ENCODE results near the gene LHFPL6.

LHFPL6 gene

DNA sequence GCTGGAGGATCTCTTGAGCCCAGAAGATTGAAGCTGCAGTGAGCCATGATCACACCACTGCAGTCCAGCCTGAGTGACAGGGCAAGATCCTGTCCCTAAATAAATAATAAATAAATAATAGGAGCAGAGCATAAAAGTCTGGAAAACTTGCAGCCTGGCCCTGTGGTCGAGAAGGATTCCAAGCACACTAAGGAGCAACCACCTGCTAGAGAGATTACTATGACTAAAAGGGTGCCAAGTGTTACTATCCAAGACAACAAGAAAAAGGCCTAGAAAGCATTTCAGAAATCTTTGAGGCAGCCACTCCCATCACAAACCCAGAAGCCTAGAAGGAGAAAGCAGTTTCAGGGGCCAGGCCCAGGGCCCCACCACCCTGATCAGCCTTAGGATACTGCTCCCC lies 46.1 kb downstream of the LHFPL6 start:
- no peaks in the 10 kb centered on the region for H3K27me3 Mint-ChIP-seq (ENCODE audit: low read depth)
- H3K4me3 Mint-ChIP-seq: no peak overlapping the region
- no peaks in the 10 kb centered on the region for H3K4me1 Mint-ChIP-seq (ENCODE audit: low read depth)
- no peak for DNase-seq (ENCODE audit: low spot score)
- no peaks in the 10 kb centered on the region for H3K9me3 Mint-ChIP-seq
- H3K36me3 Mint-ChIP-seq (ENCODE audit: low read depth): no peaks in the 10 kb centered on the region
- H3K27ac Mint-ChIP-seq: no peak overlapping the region

DNA sequence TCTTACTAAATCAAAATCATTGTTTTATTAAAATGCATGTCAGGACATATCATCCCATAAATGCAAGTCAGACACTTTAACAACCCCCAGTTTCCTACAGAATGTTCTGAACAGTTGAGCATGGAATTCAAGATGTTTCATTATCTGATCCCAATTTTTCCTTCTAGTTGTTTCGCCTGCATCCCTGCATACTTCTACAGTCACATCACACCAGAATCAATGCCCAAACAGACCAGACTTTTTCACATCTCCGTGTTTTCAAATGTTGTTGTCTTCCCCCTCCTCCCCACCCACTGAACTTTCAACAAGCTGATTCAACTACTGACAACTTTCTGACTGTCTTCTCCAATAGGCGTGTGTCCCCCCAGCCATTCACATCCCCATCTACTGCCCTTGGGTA lies 48.6 kb downstream of the LHFPL6 start:
- H3K27me3 Mint-ChIP-seq (ENCODE audit: low read depth): no peaks in the 10 kb centered on the region
- H3K9me3 Mint-ChIP-seq: no peaks in the 10 kb centered on the region
- H3K36me3 Mint-ChIP-seq (ENCODE audit: low read depth): no peaks in the 10 kb centered on the region
- no peak overlapping the region for H3K27ac Mint-ChIP-seq
- no peak for DNase-seq (ENCODE audit: low spot score)
- H3K4me3 Mint-ChIP-seq: no peak overlapping the region
- no peaks in the 10 kb centered on the region for H3K4me1 Mint-ChIP-seq (ENCODE audit: low read depth)

DNA sequence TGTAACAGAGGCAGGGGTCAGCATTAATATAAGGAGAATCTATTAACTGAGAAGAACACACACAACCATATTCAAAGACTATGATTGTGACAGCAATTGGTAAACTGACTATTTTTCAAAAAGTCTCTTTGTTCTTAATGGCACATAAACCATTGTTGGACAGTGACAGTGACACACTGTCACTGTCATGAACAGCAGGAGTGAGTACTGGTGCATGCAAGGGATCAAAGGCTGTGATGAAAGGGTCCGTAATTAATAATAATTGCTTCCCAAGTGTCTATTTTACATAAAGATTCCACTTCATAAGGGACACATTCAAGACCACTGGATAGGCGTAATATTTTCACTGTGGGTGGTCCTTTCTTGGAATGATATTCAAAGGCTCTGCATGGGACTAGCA lies 50.7 kb downstream of the LHFPL6 start:
- Mint-ChIP-seq H3K36me3 (ENCODE audit: low read depth) (no peaks in the 10 kb centered on the region), H3K27me3 (ENCODE audit: low read depth) (no peaks in the 10 kb centered on the region), H3K4me3 (no peak overlapping the region), H3K27ac (no peak overlapping the region), H3K4me1 (ENCODE audit: low read depth) (no peaks in the 10 kb centered on the region), H3K9me3 (no peaks in the 10 kb centered on the region)
- DNase-seq (ENCODE audit: low spot score): no peak

DNA sequence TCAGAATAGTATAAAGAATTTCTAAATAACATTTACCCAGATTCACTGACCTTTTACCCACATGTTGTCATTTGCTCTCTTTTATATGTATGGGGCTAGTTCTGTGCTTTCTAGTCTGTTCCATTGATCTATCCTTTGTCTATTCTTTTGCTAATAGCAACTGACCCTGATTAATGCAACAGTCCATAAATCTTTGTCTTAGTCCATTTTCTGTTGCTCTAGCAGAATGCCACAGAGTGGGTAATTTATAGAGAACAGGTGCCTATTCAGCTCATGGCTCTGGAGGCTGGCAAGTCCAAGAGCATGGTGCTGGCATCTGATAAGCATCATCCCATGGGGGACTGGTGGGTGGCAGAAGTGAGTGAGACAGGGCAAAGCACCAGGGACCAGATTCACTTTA lies 52.1 kb downstream of the LHFPL6 start:
- Mint-ChIP-seq H3K36me3 (ENCODE audit: low read depth) (no peaks in the 10 kb centered on the region), H3K4me3 (no peak overlapping the region), H3K4me1 (ENCODE audit: low read depth) (no peaks in the 10 kb centered on the region), H3K9me3 (no peaks in the 10 kb centered on the region), H3K27ac (no peak overlapping the region), H3K27me3 (ENCODE audit: low read depth) (peaks cover 3% of the 10 kb centered on the region)
- no peak for DNase-seq (ENCODE audit: low spot score)

DNA sequence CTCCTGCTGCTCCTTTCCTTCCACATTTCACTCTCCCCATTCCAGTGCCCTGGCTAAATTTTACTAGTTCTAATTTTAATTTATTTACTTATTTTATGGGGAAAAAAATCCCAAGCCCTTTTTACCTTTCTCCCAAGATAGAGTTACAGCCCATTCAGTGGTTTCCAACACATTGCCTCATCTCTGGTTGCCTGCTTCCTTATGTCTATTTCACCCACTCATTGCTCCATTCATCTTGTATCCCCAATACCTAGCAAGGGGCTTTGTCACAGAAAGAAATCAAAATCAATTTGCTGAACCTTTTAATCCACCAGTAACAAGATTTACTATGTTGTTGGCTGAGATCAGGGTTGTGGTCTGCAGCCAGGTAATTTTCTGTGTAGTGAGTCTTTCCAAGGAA lies 55.9 kb downstream of the LHFPL6 start:
- H3K4me3 Mint-ChIP-seq: no peak overlapping the region
- H3K27ac Mint-ChIP-seq: no peak overlapping the region
- no peak for DNase-seq (ENCODE audit: low spot score)
- H3K36me3 Mint-ChIP-seq (ENCODE audit: low read depth): no peaks in the 10 kb centered on the region
- H3K9me3 Mint-ChIP-seq: no peaks in the 10 kb centered on the region
- no peaks in the 10 kb centered on the region for H3K4me1 Mint-ChIP-seq (ENCODE audit: low read depth)
- H3K27me3 Mint-ChIP-seq (ENCODE audit: low read depth): peaks cover 3% of the 10 kb centered on the region

DNA sequence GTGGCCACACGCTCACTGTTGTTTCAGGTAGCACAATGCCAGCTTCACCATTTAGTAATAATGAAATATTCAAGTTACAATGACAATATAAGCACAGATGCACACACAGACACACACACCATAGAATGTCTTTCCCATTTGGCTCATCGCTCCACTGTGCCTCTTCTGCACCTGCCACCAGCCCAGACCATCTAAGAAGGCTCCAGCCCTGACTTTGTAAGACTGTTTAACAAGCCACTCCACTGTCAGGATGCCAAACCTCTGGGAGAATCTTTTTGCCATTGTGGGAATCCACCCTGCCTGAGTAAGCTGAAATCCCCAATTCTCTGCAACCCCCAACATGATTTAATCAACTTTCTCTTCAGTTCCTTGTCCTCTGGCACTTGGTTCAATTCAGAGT lies 60.6 kb downstream of the LHFPL6 start:
- Mint-ChIP-seq H3K9me3 (no peaks in the 10 kb centered on the region), H3K27ac (no peak overlapping the region), H3K4me3 (no peak overlapping the region), H3K4me1 (ENCODE audit: low read depth) (no peaks in the 10 kb centered on the region), H3K27me3 (ENCODE audit: low read depth) (peaks cover 3% of the 10 kb centered on the region), H3K36me3 (ENCODE audit: low read depth) (no peaks in the 10 kb centered on the region)
- no peak for DNase-seq (ENCODE audit: low spot score)

DNA sequence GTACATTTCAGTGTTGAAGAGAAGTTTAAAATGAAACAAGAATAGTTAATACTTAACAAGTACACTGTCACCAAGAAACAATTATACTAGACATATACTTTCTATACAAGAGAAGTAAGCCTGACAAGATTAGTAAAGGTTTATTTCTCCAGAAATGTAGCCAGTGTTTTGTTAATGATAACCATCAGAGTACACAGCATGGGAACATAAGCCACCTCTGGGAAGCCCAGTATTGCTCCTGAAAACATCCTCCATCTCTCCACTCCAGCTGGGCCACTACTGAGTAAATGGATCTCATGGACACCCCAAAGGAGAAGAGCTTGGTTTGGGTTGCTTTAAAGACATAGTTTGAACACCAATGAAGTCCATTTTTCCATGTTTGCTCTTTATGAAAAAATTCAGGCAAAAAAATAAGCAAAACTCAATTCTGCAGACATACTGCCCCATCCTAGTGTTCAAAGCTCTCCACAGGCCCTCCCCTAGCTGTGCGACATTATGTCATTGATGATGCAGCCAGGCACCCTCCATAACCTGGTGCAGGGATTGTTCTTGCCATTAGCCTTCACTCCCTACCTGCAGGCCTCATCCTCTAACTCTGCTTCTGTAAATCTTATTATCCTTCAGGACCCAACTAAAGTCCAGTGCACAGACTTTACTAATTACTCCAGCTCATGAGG lies 61.9 kb downstream of the LHFPL6 start:
- no peak for DNase-seq (ENCODE audit: low spot score)
- Mint-ChIP-seq H3K27me3 (ENCODE audit: low read depth) (no peaks in the 10 kb centered on the region), H3K36me3 (ENCODE audit: low read depth) (no peaks in the 10 kb centered on the region), H3K4me1 (ENCODE audit: low read depth) (no peaks in the 10 kb centered on the region), H3K27ac (no peak overlapping the region), H3K4me3 (no peak overlapping the region), H3K9me3 (no peaks in the 10 kb centered on the region)

DNA sequence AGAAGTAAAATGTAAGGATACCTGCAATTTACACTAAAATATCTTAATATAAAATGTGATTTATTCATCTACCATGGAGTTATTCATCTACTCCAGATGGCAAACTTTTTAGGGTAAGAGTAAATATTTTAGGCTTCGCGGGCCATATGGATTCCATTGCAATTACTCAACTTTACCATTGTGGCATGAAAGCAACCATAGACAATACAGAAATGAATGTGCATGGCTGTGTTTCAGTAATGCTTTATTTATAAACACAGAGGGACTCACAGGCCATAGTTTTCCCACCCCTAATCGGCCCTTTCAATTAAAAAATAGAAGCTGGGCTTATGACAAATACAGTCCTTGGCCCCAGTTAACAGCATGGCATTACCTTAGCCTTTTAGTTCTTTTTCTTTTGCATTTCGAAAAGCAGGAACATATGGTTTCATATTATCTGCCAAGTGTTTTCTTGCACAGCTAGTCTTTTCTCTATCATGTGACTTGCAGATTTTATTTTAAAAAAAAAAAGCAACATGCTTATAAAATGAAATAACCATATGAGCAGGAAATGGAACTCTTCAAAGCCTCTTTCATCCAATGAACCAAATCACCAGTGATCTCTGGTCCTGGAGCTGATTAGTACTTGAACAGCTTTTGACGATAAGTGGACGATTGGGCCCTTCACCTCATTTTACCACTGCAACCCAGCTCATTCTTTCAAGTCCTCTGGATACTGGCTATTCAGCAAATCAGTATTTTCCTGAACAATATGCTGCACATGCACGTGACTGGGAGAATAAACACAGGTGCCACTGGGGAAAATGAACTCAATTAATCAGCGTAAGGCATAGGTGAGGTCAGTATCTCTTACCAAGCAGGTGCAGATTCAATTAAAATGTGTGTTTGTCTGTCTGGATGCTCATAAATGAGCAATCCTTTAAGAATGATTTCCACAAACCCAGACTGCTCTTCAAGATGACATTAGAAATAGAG lies 63.9 kb downstream of the LHFPL6 start:
- Mint-ChIP-seq H3K36me3 (ENCODE audit: low read depth) (no peaks in the 10 kb centered on the region), H3K27ac (no peak overlapping the region), H3K27me3 (ENCODE audit: low read depth) (peaks cover 3% of the 10 kb centered on the region), H3K4me1 (ENCODE audit: low read depth) (no peaks in the 10 kb centered on the region), H3K4me3 (no peak overlapping the region), H3K9me3 (no peaks in the 10 kb centered on the region)
- no peak for DNase-seq (ENCODE audit: low spot score)

DNA sequence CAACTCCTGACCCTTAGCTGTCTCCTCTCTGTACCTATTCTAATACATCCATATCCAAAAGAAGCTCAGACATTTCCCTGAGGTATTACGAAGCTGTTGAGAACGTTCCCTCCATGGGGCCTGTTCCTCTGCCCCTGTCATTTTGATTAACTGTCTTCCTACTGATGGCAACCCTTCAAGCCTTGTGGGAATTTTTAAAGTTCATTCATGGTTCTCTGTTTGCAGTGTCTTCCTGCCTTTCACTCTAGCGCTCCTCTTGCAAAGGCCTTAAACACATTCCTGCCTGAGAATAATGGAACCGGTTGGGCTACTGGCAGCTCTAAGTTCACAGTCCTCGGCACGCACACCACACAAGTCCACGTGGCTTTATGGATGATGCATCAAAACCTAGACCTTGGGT lies 66.1 kb downstream of the LHFPL6 start:
- H3K27me3 Mint-ChIP-seq (ENCODE audit: low read depth): peaks cover 6% of the 10 kb centered on the region
- H3K4me1 Mint-ChIP-seq (ENCODE audit: low read depth): no peaks in the 10 kb centered on the region
- no peak for DNase-seq (ENCODE audit: low spot score)
- no peaks in the 10 kb centered on the region for H3K9me3 Mint-ChIP-seq
- H3K36me3 Mint-ChIP-seq (ENCODE audit: low read depth): no peaks in the 10 kb centered on the region
- H3K4me3 Mint-ChIP-seq: no peak overlapping the region
- H3K27ac Mint-ChIP-seq: no peak overlapping the region

DNA sequence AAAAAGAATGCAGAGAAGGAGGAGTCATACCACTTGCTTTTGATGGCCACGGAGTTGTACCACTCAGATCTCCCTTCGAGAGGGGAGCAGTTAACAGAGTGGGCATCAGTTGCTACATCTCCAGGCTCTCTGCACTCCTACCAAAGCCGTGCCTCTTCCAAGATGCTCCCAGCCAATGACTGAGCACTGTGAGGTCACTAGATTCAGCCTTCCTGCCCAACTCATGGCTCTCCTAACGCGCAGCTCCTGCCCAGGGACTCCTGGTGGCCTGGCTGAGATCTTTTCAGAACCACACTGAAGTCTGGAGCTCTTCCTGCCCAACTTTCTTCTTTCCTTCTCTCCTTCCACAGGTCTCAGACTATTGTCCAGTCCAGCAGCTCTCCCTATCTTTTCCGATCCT lies 66.7 kb downstream of the LHFPL6 start:
- Mint-ChIP-seq H3K4me1 (ENCODE audit: low read depth) (no peaks in the 10 kb centered on the region), H3K36me3 (ENCODE audit: low read depth) (no peaks in the 10 kb centered on the region), H3K9me3 (no peaks in the 10 kb centered on the region), H3K4me3 (no peak overlapping the region), H3K27ac (no peak overlapping the region), H3K27me3 (ENCODE audit: low read depth) (peaks cover 6% of the 10 kb centered on the region)
- DNase-seq (ENCODE audit: low spot score): no peak

DNA sequence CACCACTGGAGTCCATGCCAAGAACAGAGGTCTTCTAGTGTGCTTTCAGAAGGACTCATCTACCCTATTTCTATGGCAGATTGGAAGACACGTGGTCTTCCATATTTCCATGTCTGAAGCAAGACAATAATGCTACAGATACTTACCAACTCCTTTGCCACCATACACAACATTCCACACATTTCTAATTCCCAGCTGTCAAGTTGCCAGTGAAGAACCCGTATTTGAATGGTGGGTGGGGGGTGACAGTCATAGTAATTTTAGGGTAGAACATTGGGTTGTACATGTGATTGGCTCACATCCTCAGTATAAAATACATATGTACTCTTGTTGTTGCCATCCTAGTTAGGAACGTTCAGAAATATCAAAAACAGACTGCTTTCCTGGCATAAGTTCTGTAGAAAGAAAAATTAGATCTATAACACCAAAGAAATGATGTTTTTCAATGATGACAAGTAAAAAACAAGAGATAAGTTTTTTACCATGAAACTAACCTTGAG lies 69.3 kb downstream of the LHFPL6 start:
- no peak overlapping the region for H3K27ac Mint-ChIP-seq
- H3K9me3 Mint-ChIP-seq: no peaks in the 10 kb centered on the region
- no peak overlapping the region for H3K4me3 Mint-ChIP-seq

DNA sequence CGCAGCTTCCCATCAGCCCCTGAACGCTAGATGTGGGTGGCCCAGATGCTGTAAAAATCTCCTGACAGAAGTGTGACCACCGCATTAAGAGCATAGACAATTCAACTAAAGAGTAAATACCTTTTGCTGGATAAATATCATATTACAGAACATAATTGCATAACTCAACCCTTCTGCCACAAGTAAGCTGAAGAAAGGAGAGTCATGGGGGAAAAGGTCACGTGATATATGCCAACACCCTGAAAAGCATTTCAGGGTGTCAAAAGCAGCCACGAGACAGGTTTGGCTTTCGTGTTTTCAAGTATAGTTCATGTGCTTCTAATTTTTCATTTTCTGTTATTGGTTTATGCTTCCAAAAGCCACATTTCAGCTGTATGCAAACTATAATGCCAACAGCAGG lies 71.3 kb downstream of the LHFPL6 start:
- Mint-ChIP-seq H3K4me3 (no peak overlapping the region), H3K4me1 (ENCODE audit: low read depth) (no peaks in the 10 kb centered on the region), H3K27me3 (ENCODE audit: low read depth) (peaks cover 9% of the 10 kb centered on the region), H3K27ac (no peak overlapping the region), H3K9me3 (no peaks in the 10 kb centered on the region), H3K36me3 (ENCODE audit: low read depth) (no peaks in the 10 kb centered on the region)
- no peak for DNase-seq (ENCODE audit: low spot score)

More for the DNA sequence above, 69.3 kb downstream of the LHFPL6 start:
- peaks cover 6% of the 10 kb centered on the region for H3K27me3 Mint-ChIP-seq (ENCODE audit: low read depth)
- DNase-seq (ENCODE audit: low spot score): no peak
- H3K4me1 Mint-ChIP-seq (ENCODE audit: low read depth): no peaks in the 10 kb centered on the region
- H3K36me3 Mint-ChIP-seq (ENCODE audit: low read depth): no peaks in the 10 kb centered on the region

DNA sequence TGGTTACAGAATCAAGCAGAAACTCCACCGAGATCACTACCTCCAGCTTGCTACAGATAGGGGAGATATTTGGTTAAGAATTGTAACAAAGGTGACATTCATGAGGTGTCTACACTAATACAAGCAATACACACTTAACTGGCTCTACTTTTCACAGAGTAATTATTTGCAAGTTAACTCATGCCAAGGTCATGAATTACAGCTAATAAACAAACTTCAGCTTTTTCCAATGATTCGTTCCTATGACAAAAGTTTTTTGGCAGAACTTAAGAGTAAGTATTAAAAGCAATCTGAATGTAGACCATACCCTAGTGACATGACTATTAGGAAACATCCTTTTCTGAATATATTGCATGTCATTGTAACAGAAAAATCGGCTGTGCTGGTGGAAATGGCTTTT lies 72.1 kb downstream of the LHFPL6 start:
- no peak for DNase-seq (ENCODE audit: low spot score)
- Mint-ChIP-seq H3K27ac (no peak overlapping the region), H3K9me3 (no peaks in the 10 kb centered on the region), H3K4me1 (ENCODE audit: low read depth) (no peaks in the 10 kb centered on the region), H3K4me3 (no peak overlapping the region), H3K36me3 (ENCODE audit: low read depth) (no peaks in the 10 kb centered on the region), H3K27me3 (ENCODE audit: low read depth) (peaks cover 9% of the 10 kb centered on the region)

DNA sequence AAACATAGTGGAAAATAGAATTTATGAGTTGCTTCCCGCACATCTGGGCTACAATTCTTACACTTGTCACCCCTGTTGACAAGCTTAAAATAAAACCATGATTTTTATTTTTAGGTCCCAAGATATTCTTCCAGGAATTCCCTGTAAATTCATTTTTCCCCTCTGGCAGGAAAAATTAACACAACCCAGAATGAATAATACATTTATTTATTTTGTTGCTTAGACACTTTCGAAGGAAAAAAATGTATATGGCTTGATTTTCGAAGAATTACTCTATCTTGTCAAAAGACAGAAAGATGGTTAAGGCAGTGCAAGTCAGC lies 74.4 kb downstream of the LHFPL6 start:
- Mint-ChIP-seq H3K27ac (no peak overlapping the region), H3K9me3 (no peaks in the 10 kb centered on the region), H3K36me3 (ENCODE audit: low read depth) (no peaks in the 10 kb centered on the region), H3K4me1 (ENCODE audit: low read depth) (no peaks in the 10 kb centered on the region), H3K27me3 (ENCODE audit: low read depth) (peaks cover 6% of the 10 kb centered on the region), H3K4me3 (no peak overlapping the region)
- DNase-seq (ENCODE audit: low spot score): no peak

Measured in T-helper 2 cell treated with Interferon-gamma antibody and Interleukin-4, amounts not matched to agents 5 μg/mL and 100 μg/mL, for 36 hours (primary cell).